HEK293 (cell line): ENCODE measurements around the gene TSPAN7.

ENCODE experiments used
- CTCF ChIA-PET: fragments of 350-600 bp; formaldehyde crosslinking; extraction: SDS; loops from one replicate; lab custom pipeline; 2021; ENCODE audit warnings: antibody characterized with exemption; lab: Yijun Ruan, JAX
- POLR2A ChIA-PET: fragments of 300-600 bp; formaldehyde crosslinking; extraction: SDS; loops from one replicate; lab custom pipeline; 2020; ENCODE audit warnings: antibody characterized with exemption, inconsistent platforms; lab: Yijun Ruan, JAX
- H3K27ac ChIP-seq: fragments of 200-500 bp; sonication (Bioruptor generic); 2 replicates; pipeline ENCODE4 v1.5.1; 2014; ENCODE audit warnings: low read depth, low read length, control low read depth, inconsistent platforms; ENCODE audit errors: extremely low read depth
- H3K36me3 ChIP-seq, 2 experiments: fragments of 200-500 bp in 1 of 2; sonication (Bioruptor generic) in 1 of 2; 1 replicate in 1 of 2; 2 replicates in 1 of 2; pipeline ENCODE4 v1.5.1; 2014 to 2017; ENCODE audit warnings: inconsistent platforms in 2 of 2, low read length in 2 of 2; ENCODE audit not compliant: control insufficient read depth in 2 of 2, insufficient read depth in 1 of 2
- H3K4me1 ChIP-seq: fragments of 200-500 bp; sonication (Bioruptor generic); 2 replicates; pipeline ENCODE4 v1.5.1; 2014; ENCODE audit warnings: mild to moderate bottlenecking, low read length, inconsistent platforms; ENCODE audit not compliant: control insufficient read depth, insufficient read depth
- H3K4me3 ChIP-seq: 2 replicates; pipeline ENCODE4 v1.5.1; 2011; ENCODE audit warnings: low read depth, mild to moderate bottlenecking, control low read depth, low read length, moderate library complexity
- H3K9me3 ChIP-seq: fragments of 200-500 bp; sonication (Bioruptor generic); 2 replicates; pipeline ENCODE4 v1.5.1; 2014; ENCODE audit warnings: low read depth, low read length, inconsistent platforms; ENCODE audit not compliant: control insufficient read depth, insufficient read depth
- ATF2 ChIP-seq: fragments of 450-650 bp; formaldehyde crosslinking; IDR thresholded peaks from 2 replicates; pipeline ENCODE4 v1.5.1; 2016; ENCODE audit warnings: missing biosample characterization, missing genetic modification characterization, low read depth
- BCL11A ChIP-seq: fragments of 450-650 bp; formaldehyde crosslinking; IDR thresholded peaks from 2 replicates; pipeline ENCODE4 v1.5.1; 2016; ENCODE audit warnings: low read depth, missing biosample characterization, missing genetic modification characterization
- BCL11B ChIP-seq: fragments of 450-650 bp; formaldehyde crosslinking; IDR thresholded peaks from 2 replicates; pipeline ENCODE4 v1.5.1; 2016; ENCODE audit warnings: low read depth, missing biosample characterization, missing genetic modification characterization
- HOXA7 ChIP-seq: sonication (generic); formaldehyde crosslinking; IDR thresholded peaks from 2 replicates; pipeline ENCODE4 v1.8.1; 2022; ENCODE audit warnings: missing genetic modification reagents, borderline replicate concordance
- KLF16 ChIP-seq: fragments of 450-650 bp; formaldehyde crosslinking; IDR thresholded peaks from 2 replicates; pipeline ENCODE4 v1.5.1; 2017; ENCODE audit warnings: missing biosample characterization, missing genetic modification characterization
- KLF7 ChIP-seq: fragments of 450-650 bp; formaldehyde crosslinking; IDR thresholded peaks from 2 replicates; pipeline ENCODE4 v1.5.1; 2016; ENCODE audit warnings: missing biosample characterization, missing genetic modification characterization, borderline replicate concordance
- SP7 ChIP-seq: fragments of 450-650 bp; formaldehyde crosslinking; IDR thresholded peaks from 2 replicates; pipeline ENCODE4 v1.5.1; 2016; ENCODE audit warnings: missing biosample characterization, missing genetic modification characterization
- ZBTB20 ChIP-seq: fragments of 450-650 bp; formaldehyde crosslinking; IDR thresholded peaks from 2 replicates; pipeline ENCODE4 v1.5.1; 2016; ENCODE audit warnings: missing biosample characterization, missing genetic modification characterization
- ZBTB26 ChIP-seq: fragments of 450-650 bp; formaldehyde crosslinking; optimal IDR thresholded peaks from 2 replicates; pipeline ENCODE3; 2016; ENCODE audit warnings: missing biosample characterization, mild to moderate bottlenecking, missing genetic modification characterization
- ZBTB44 ChIP-seq: fragments of 450-650 bp; IDR thresholded peaks from 2 replicates; pipeline ENCODE4 v1.5.1; 2018; ENCODE audit warnings: missing biosample characterization, mild to moderate bottlenecking, missing genetic modification characterization
- ZNF26 ChIP-seq: fragments of 450-650 bp; formaldehyde crosslinking; IDR thresholded peaks from 2 replicates; pipeline ENCODE4 v1.5.1; 2016; ENCODE audit warnings: missing biosample characterization, missing genetic modification characterization
- ZNF274 ChIP-seq, 2 experiments: fragments of 200-500 bp in 1 of 2; fragments of 450-650 bp in 1 of 2; sonication (Bioruptor generic) in 1 of 2; formaldehyde crosslinking in 1 of 2; IDR thresholded peaks; 2 replicates each; pipeline versions ENCODE4 v1.5.1 to v1.6.1; 2014 to 2016; ENCODE audit warnings: borderline replicate concordance in 1 of 2, inconsistent platforms in 1 of 2, low read length in 1 of 2, missing biosample characterization in 1 of 2, missing genetic modification characterization in 1 of 2
- ZNF324 ChIP-seq: fragments of 450-650 bp; formaldehyde crosslinking; IDR thresholded peaks from 2 replicates; pipeline ENCODE4 v1.5.1; 2016; ENCODE audit warnings: missing biosample characterization, missing genetic modification characterization
- ZNF335 ChIP-seq: fragments of 450-650 bp; formaldehyde crosslinking; conservative IDR thresholded peaks from 2 replicates; pipeline ENCODE4 v1.5.1; 2016; ENCODE audit warnings: missing biosample characterization, missing genetic modification characterization
- ZNF513 ChIP-seq: fragments of 450-650 bp; IDR thresholded peaks from 2 replicates; pipeline ENCODE4 v1.5.1; 2018; ENCODE audit warnings: missing biosample characterization, missing genetic modification characterization
- ZNF555 ChIP-seq: fragments of 450-650 bp; formaldehyde crosslinking; conservative IDR thresholded peaks from 2 replicates; pipeline ENCODE4 v1.5.1; 2017; ENCODE audit warnings: missing biosample characterization, mild to moderate bottlenecking, missing genetic modification characterization, inconsistent platforms
- ZNF560 ChIP-seq: fragments of 450-650 bp; formaldehyde crosslinking; IDR thresholded peaks from 2 replicates; pipeline ENCODE4 v1.5.1; 2017; ENCODE audit warnings: missing biosample characterization, missing genetic modification characterization, borderline replicate concordance
- ZNF596 ChIP-seq: fragments of 450-650 bp; IDR thresholded peaks from 2 replicates; pipeline ENCODE4 v1.5.0; 2018; ENCODE audit warnings: missing biosample characterization, mild to moderate bottlenecking, missing genetic modification characterization, moderate library complexity
- ZNF629 ChIP-seq: fragments of 450-650 bp; formaldehyde crosslinking; IDR thresholded peaks from 2 replicates; pipeline ENCODE4 v1.5.1; 2017; ENCODE audit warnings: missing biosample characterization, missing genetic modification characterization

TSPAN7 gene

GRCh38 chrX:38561951-38562719 lies 793 bp downstream of the TSPAN7 start (continued):
- 0 out of 2 replicates have a peak, but pooled peaks have one; percentile 37 for TF ChIP-seq KLF16 (tag by site-specific recombination)
- TF ChIP-seq ZNF555 (tag by site-specific recombination), result no peak
- TF ChIP-seq ZNF274 (IDR thresholded peaks at IDR 0.05; ENCODE audit: low read length), result no peak
- TF ChIP-seq ZNF274 (tag by site-specific recombination; IDR thresholded peaks at IDR 0.05; ENCODE audit: borderline replicate concordance), result no peak
- TF ChIP-seq SP7 (tag by site-specific recombination), result 0 out of 2 replicates have a peak, but pooled peaks have one; percentile 18
- no peak for TF ChIP-seq ZNF560 (tag by site-specific recombination)
- peak; percentile 30 for TF ChIP-seq ZBTB26 (tag by site-specific recombination)
- TF ChIP-seq ZNF324, result 0 out of 2 replicates have a peak, but pooled peaks have one; percentile 26
- TF ChIP-seq ZNF335 (tag by site-specific recombination), result peak; percentile 55; the same call in 1 of the 2 replicates
- TF ChIP-seq ZNF629 (tag by site-specific recombination), result peak; percentile 53; the same call in 1 of the 2 replicates
- no peak for TF ChIP-seq HOXA7
- 0 out of 2 replicates have a peak, but pooled peaks have one; percentile 24 for TF ChIP-seq ZNF513
- TF ChIP-seq ATF2 (tag by site-specific recombination), result peak; percentile 90
- no peak for TF ChIP-seq BCL11B (tag by site-specific recombination)

- Histone ChIP-seq H3K27ac (no peak overlapping the region), H3K9me3 (no peaks in the 10 kb centered on the region), H3K4me1 (peaks cover 2% of the 10 kb centered on the region; the same call in 1 of the 2 replicates), H3K4me3 (no peak overlapping the region), H3K36me3 (no peaks in the 10 kb centered on the region)
- CTCF ChIA-PET, result interaction anchor here (0.6 to 0.7 kb wide), 4 partner anchors 91 to 302 kb away, joined by 3 to 5 read pairs (median 4); no protein-coding TSS in a partner anchor
- TF ChIP-seq ZNF596 (tag by site-specific recombination), result no peak
- no peak for TF ChIP-seq BCL11A (tag by site-specific recombination)
- TF ChIP-seq ZBTB44, result no peak
- no peak for TF ChIP-seq KLF7 (tag by site-specific recombination)
- no peak for TF ChIP-seq ZNF26 (tag by site-specific recombination)
- no peak for TF ChIP-seq ZBTB20 (tag by site-specific recombination)
- POLR2A ChIA-PET, result no interaction called here
Measured at GRCh38 chrX:38563030-38563429, 1.7 kb downstream of the TSPAN7 start.
